Mucosa of gallbladder (tissue), 1 donor: ENCODE data around the gene PPP2R3A. TPM values are rescaled to one million over a fixed set of nuclear protein-coding genes. Genes with fewer than 3 reads are reported as not detected.
"Not testable (repeated sequence)": the region's sequence is repeated elsewhere in the genome, so short reads cannot be mapped to it uniquely, and the experiment has no call there.

ENCODE experiments used
- DNase-seq: peaks from one replicate; pipeline ENCODE4 v3.0.0-alpha.2; 2020; ENCODE audit warnings: low spot score
- total RNA-seq: library from RNA; stranded (reverse); gene quantifications from one replicate; pipeline ENCODE4 v1.2.1, GENCODE V29; 2021
- donor health status: DM: no; HTN: no; CAD: no.

Gene PPP2R3A
- total RNA-seq, 1 donor from 2014 or later: 16.9 TPM

GRCh38 chr3:136152176-136152843, 186.8 kb downstream of the PPP2R3A start:
- DNase-seq: no peak

- DNase-seq: no peak
Observed at GRCh38 chr3:136152963-136153362, 187.4 kb downstream of the PPP2R3A start.

- no peak for DNase-seq
Observed at GRCh38 chr3:136161516-136161915, 196.0 kb downstream of the PPP2R3A start.

GRCh38 chr3:136162322-136162721, 196.8 kb downstream of the PPP2R3A start:
- DNase-seq: no peak

- DNase-seq: not testable (repeated sequence)
Observed at GRCh38 chr3:136163607-136164006, 198.1 kb downstream of the PPP2R3A start.

- no peak for DNase-seq
Observed at GRCh38 chr3:136166507-136166906, 201.0 kb downstream of the PPP2R3A start.

GRCh38 chr3:136168236-136168635, 202.7 kb downstream of the PPP2R3A start:
- DNase-seq: not testable (repeated sequence)

GRCh38 chr3:136171097-136171542, 205.6 kb downstream of the PPP2R3A start:
- no peak for DNase-seq

GRCh38 chr3:136173939-136174490, 208.5 kb downstream of the PPP2R3A start:
- no peak for DNase-seq

- DNase-seq: no peak
Observed at GRCh38 chr3:136177876-136178275, 212.3 kb downstream of the PPP2R3A start.

- DNase-seq: no peak
Observed at GRCh38 chr3:136181741-136182140, 216.2 kb downstream of the PPP2R3A start.

- DNase-seq: no peak
Observed at GRCh38 chr3:136184703-136185102, 219.2 kb downstream of the PPP2R3A start.

GRCh38 chr3:136186344-136186743, 220.8 kb downstream of the PPP2R3A start:
- DNase-seq: peak; percentile 20

GRCh38 chr3:136186846-136187245, 221.3 kb downstream of the PPP2R3A start:
- DNase-seq: no peak

- DNase-seq: no peak
Observed at GRCh38 chr3:136187868-136188267, 222.3 kb downstream of the PPP2R3A start.

- DNase-seq: no peak
Observed at GRCh38 chr3:136189043-136189442, 223.5 kb downstream of the PPP2R3A start.

- no peak for DNase-seq
Observed at GRCh38 chr3:136189859-136190617, 224.5 kb downstream of the PPP2R3A start.

GRCh38 chr3:136192195-136192594, 226.7 kb downstream of the PPP2R3A start:
- DNase-seq: not testable (repeated sequence)

- no peak for DNase-seq
Observed at GRCh38 chr3:136192831-136193230, 227.3 kb downstream of the PPP2R3A start.

- no peak for DNase-seq
Observed at GRCh38 chr3:136193278-136194054, 227.9 kb downstream of the PPP2R3A start.

GRCh38 chr3:136194409-136195257, 229.1 kb downstream of the PPP2R3A start:
- DNase-seq: peak; percentile 40
